ENCODE measurements around the gene EFHC1.

EFHC1 gene

DNA sequence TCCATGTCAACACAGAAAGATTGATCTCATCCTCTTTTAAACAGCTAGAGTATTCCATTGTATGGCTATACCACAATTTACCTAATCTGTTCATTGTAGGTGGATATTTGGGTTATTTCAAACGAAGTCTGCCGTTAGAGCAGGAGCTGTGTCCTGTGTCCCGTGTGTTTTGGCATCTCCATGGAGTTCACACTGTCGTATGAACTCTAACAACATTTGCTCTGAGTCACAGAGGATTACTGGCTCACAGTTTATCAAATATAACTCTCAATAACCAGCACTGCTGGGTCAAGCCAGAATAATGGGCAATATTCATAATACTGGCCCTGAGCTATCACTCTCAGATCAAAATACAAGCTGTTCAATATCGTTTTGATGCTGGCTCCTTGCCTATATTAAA lies 140.3 kb downstream of the EFHC1 start:
- no peak for DNase-seq

DNA sequence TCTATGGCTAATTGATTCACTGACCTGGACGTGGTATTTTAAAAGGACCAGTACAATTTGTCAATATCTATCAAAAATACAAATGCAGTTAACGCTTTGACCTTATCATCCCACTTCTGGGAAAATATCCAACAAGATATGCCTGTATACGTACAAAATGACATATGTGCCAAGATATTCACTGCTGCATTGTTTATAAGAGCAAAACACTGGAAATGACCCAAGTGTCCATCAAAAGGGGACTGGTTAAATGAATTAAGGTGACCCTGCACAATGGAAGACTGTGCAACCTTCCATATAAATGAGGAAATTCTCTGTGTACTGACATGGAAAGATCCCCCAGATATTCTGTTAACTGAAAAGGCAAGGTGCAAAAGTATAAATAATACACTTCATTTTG lies 142.8 kb downstream of the EFHC1 start:
- DNase-seq = no peak

DNA sequence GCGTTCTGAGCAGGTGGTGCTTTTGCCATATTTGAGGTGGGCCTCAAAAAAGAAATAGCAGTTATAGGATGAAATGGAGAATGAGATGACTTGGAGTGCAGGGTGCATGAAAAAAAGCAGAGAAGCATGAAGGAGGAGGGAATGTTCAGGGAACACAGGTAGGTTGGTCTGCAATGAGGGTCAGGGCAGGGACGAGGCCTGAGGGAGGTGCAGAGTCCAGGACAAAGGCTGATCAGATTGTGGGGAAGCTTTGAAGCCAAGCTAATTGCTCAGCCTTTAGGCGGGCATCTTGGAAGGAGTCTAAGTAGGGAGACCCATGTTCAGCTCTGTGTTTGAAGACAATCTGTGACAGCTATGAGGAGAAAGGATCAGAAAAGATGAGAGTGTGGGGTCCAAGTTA lies 144.7 kb downstream of the EFHC1 start:
- no peak for DNase-seq

DNA sequence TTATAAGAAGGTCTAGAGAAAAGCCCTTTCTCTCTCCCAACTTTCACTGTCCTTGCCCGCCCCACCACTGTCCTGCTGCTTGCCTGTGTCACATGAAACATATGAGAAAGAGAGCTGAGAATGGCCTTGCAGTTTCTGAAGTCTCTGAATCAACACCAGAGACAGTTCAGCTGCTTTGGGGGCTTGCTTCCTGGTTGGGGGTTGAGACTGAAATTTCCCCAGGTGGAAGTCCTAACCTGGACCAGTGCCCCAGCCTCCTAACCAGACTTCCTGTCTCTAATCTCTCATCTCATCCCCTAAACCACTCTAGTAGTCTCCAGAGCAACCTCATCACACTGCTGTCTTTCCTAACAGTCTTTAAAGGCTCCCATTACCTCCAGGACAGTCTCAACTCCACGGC lies 146.1 kb downstream of the EFHC1 start:
- no peak for DNase-seq

DNA sequence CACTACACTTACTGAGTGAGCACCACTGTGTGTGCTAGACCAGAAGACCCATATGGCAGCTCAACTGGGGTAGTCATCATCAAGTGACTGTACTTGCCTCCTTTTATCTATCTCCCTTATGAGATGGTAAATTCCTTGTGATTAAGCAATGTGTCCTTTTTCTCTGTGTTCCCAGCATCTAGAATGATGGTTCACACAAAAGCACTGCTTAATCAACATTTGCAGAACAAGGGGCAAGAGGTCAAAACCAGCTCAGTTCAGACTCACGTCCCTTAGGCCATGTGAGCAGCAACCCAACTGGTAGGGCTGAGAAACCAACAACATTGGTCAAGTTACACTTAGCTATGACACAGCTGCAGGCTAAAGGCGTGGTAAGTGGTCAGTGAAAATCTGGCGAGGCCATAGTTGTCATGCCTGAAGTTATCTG lies 146.7 kb downstream of the EFHC1 start:
- DNase-seq = no peak

DNA sequence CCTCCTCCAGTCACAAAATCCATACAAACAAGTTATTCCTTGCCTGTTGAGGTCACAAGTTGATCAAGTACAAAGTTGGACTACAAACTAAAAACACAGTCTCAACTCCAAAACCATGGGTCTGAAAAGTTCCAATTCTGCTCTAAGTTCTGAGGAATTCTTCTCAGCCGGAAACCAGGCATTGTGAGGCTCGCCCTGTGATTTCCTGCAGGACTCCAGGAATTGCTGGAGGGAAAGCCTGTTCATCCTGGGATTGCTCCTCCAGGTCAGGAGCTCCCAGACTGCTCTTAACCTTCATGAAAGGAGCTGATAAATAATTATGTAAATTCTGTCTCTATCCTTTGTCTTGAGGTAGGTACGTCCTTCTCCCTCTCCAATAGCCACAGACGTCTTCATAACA lies 148.2 kb downstream of the EFHC1 start:
- no peak for DNase-seq

DNA sequence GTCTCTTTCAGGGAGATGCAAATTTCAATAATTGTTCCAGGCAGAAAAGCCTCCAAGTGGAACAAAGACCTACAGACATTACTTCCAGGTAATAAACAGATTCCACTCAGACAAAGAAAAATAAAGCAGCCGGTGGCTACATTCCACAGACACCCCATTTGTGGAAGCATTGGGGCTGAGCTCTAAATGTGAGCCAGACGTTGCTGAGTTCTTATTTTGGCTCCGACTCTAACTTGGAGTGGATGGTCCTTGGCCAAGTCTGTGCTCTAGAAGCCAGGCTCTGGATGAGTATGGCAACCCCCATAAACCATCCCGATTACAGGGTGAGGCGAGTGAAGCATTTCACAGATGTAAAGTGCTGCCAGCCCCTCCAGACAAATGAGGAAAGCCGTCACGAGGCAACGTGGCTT lies 150.2 kb downstream of the EFHC1 start:
- no peak for DNase-seq

DNA sequence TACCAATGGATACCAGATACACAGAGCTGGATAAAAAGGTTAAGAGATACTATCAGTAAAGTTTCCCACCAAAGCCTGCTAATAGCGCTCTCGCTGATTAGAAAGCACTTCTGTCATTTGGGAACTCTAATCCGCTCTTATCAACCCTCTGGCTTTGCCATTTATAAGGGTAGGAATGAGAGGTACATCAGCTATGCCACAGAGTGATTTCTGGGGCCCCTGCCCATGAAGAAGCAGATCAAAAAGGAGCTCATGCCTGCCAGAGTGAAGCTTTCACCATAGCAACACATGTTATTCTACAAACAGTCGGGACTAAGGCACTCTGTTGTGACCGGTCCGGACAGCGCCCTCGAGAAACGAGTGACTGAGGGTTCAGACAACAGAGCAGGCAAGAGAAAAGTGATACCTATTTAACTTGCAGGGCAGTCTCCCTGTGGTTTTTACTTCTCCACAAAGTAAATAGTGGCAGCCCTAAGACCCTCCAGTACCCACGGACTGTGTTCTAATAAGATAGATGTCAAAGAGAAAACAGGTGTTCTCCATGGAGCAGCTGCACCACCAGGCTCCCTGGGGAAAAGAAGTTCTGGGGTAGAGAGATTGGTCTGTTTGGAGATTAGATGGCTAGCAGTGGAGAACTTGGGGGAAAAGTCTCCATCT lies 151.1 kb downstream of the EFHC1 start:
- DNase-seq = no peak

DNA sequence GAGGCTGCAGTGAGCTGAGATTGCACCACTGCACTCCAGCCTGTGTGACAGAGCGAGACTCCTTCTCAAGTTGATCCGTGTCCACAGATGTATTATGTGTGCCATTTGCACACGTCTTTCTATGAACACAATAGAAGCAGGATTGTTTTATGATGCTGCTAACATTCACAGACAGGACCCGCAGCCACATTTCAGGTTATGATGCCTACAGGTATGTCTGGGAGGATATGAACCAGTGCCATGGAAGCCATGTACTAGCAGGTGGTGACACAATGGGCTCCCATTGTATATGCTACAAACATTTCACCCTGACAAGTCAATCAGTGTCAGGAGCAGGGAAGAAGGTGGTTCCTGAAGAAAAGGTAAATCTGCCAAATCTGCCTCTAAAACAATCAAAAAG lies 152.4 kb downstream of the EFHC1 start:
- no peak for DNase-seq

DNA sequence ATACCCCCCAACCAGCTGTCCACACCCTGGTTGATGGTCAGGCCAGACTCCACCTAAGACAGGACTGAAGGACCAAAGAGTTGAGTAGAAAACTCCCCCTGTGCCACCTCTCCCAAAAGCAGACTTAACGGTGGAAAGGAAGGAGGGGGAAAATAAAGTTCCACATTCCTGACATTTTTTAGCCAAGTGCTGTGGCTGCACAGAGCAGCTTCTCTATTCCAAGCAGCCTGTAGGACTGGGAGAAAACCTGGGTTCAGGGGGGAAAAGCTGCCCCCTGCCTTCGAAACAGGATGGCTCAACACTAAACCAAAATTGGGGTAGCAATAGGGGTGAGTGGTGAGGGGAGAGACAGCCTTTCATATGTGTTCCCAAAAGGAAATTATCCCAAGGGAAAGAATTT lies 153.2 kb downstream of the EFHC1 start:
- no peak for DNase-seq
